Measurements from ENCODE around the gene UXS1.

- TF ChIP-seq, protein P1, sequence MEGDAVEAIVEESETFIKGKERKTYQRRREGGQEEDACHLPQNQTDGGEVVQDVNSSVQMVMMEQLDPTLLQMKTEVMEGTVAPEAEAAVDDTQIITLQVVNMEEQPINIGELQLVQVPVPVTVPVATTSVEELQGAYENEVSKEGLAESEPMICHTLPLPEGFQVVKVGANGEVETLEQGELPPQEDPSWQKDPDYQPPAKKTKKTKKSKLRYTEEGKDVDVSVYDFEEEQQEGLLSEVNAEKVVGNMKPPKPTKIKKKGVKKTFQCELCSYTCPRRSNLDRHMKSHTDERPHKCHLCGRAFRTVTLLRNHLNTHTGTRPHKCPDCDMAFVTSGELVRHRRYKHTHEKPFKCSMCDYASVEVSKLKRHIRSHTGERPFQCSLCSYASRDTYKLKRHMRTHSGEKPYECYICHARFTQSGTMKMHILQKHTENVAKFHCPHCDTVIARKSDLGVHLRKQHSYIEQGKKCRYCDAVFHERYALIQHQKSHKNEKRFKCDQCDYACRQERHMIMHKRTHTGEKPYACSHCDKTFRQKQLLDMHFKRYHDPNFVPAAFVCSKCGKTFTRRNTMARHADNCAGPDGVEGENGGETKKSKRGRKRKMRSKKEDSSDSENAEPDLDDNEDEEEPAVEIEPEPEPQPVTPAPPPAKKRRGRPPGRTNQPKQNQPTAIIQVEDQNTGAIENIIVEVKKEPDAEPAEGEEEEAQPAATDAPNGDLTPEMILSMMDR (IDR thresholded peaks at IDR 0.05) = no peak
- no peak for TF ChIP-seq POLR2AphosphoS5 (IDR thresholded peaks at IDR 0.05; ENCODE audit: insufficient read depth in 1 of 2, low read depth in 1 of 2)
Observed at GRCh38 chr2:106158131-106158530, 36.0 kb downstream of the UXS1 start.
